ENCODE measurements around the gene WDR70.
"Not testable (repeated sequence)": the region's sequence is repeated elsewhere in the genome, so short reads cannot be mapped to it uniquely, and the experiment has no call there.

Gene WDR70

DNA sequence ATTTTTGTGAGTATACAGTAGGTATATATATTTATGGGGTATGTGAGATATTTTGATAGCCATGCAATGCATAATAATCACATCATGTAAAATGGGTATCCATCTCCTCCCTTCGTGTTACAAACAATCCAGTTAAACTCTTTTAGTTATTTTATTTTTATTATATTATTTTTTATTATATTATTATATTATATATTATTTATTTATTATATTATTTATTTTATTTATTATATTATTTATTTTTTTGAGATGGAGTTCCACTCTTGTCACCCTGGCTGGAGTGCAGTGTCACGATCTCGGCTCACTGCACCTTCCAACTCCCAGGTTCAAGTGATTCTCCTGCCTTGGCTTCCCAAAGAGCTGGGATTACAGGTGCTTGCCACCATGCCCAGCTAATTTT lies 138.6 kb downstream of the WDR70 start:
- DNase-seq (ENCODE audit: low read depth), result no peak

DNA sequence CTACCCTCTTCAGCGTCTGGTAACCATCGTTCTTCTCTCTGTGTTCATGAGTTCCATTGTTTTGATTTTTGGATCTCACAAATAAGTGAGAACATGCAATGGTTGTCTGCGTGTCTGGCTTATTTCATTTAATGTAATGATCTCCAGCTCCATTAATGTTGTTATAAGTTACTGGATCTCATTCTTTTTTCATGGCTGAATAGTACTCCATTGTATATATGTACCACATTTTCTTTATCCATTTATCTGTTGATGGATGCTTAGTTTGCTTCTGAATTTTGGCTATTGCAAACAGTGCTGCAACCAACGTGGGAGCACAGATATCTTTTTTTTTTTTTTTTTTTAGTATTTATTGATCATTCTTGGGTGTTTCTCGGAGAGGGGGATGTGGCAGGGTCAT lies 139.2 kb downstream of the WDR70 start:
- not testable (repeated sequence) for DNase-seq (ENCODE audit: low read depth)

DNA sequence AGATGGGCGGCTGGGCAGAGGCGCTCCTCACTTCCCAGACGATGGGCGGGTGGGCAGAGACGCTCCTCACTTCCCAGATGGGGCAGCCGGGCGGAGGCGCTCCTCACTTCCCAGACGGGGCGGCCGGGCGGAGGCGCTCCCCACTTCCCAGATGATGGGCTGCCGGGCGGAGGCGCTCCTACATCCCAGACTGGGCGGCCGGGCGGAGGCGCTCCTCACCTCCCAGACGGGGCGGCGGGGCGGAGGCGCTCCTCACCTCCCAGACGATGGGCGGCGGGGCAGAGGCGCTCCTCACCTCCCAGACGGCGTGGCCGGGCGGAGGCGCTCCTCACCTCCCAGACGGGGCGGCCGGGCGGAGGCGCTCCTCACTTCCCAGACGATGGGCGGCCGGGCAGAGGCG lies 140.2 kb downstream of the WDR70 start:
- no peak for DNase-seq (ENCODE audit: low read depth)

- no peak for DNase-seq (ENCODE audit: low read depth)
These were observed 140.7 kb downstream of the WDR70 start for GRCh38 chr5:37519807-37520206.

GRCh38 chr5:37520811-37521210 lies 141.7 kb downstream of the WDR70 start:
- no peak for DNase-seq (ENCODE audit: low read depth)

GRCh38 chr5:37532976-37533740 lies 154.0 kb downstream of the WDR70 start:
- DNase-seq (ENCODE audit: low read depth), result no peak

DNA sequence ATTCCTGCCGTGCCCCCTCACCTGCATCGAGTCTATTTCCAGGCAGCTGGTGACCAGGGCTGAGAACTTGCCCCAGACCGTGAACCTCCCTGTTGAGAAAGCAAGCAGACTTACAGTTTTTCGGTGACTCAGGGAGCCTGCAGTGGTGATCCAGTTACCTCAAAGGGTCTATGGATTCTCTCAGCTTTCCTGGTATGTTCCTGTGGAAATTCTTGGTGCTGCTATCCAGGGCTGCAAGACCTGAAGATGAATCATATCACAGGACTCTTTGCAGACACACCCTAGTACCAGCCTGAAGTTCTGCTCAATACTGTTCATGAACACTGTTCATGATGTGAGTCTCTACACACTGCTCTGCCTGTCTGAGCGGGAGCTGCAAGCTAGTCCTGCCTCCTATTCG lies 154.7 kb downstream of the WDR70 start:
- DNase-seq (ENCODE audit: low read depth), result no peak

GRCh38 chr5:37539459-37539858 lies 160.3 kb downstream of the WDR70 start:
- no peak for DNase-seq (ENCODE audit: low read depth)

GRCh38 chr5:37543216-37543615 lies 164.1 kb downstream of the WDR70 start:
- no peak for DNase-seq (ENCODE audit: low read depth)

GRCh38 chr5:37549411-37549810 lies 170.3 kb downstream of the WDR70 start:
- DNase-seq (ENCODE audit: low read depth), result no peak

- no peak for DNase-seq (ENCODE audit: low read depth)
These were observed 173.0 kb downstream of the WDR70 start for GRCh38 chr5:37552161-37552560.

DNA sequence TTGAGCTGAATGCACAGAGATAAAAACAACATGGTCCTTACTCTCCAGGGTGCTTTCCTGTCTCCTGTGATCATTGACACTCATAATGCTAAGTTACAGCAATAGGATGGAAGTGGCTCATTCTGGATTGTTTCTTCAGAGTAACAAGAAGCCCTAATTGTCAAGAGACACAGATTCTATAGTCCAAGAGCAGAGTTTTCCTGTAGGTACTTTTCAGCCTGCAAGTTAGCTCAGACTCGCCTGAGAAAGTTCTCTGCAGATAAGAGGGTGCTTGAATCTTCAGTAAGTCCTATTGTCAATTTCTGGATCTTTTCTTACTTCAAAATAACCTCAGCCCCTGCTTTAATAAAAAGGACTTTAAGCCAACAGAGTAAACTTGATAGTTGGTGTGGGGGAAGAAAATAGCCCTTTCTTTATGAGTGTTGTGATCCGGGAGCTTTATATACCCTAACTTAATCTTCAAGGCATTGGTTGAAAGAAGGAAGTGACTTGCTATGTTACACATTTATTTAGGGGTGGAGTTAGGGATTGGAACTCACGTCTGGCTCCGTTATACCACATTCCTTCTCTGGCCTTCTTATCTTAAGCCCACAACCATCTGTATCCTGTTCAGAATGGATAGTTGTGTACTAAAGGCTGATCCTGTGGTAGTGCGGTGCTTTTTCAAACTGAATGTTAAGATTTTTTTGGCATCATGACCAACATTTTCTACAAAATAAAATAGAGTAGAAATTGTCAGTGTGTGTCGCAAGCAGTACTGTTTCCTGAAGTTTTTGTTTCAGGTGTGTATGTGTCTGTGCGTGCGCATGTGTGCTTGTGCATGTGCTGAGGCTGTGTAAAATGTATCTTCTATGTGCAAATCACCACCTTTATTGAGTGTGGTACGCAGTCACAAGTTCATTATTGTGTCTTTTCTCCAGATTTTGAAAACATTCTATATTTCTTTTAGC lies 173.9 kb downstream of the WDR70 start:
- no peak for DNase-seq (ENCODE audit: low read depth)

- DNase-seq (ENCODE audit: low read depth), result peak; percentile 18
These were observed 174.7 kb downstream of the WDR70 start for GRCh38 chr5:37553720-37554404.

- no peak for DNase-seq (ENCODE audit: low read depth)
These were observed 175.3 kb downstream of the WDR70 start for GRCh38 chr5:37554405-37554739.

DNA sequence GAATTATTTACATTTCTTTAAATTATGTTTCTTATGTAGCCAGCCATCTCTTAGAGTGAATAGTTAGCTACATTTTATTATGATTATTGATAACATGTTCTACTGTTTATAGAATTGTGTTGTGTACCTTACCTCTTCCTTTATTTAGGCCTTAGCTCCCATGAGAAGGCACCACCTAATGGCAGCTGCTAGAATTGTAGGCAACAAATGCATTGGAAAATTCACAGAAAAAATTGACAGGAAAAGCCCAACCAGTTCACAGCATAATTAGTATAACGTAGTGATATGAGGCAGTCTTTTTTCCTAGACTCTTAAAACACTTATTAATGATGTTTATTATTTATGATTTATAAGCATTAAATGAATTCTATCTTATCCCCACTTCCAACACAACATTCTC lies 175.8 kb downstream of the WDR70 start:
- no peak for DNase-seq (ENCODE audit: low read depth)

GRCh38 chr5:37557734-37558293 lies 178.7 kb downstream of the WDR70 start:
- no peak for DNase-seq (ENCODE audit: low read depth)

- no peak for DNase-seq (ENCODE audit: low read depth)
These were observed 186.0 kb downstream of the WDR70 start for GRCh38 chr5:37565062-37565670.

GRCh38 chr5:37567566-37567965 lies 188.4 kb downstream of the WDR70 start:
- DNase-seq (ENCODE audit: low read depth), result no peak

GRCh38 chr5:37568018-37568753 lies 189.1 kb downstream of the WDR70 start:
- no peak for DNase-seq (ENCODE audit: low read depth)

DNA sequence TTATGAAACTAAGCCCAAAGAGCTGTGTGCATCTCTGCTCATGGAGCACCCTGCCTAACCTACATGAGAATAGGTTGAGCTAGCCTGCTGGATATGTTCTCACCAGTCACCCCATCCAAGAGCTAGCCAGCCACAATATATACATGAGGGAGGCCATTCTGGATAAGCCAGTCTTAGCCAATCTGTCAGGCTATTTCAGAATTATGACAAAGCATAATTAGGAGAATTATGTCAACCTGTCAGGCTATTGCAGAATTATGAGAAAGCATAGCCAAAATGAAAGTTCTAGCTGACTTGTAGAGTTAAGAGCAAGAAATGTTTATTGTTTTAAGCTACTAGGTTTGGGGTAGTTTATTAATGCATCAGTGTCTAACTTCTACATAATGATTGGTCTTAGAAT lies 189.8 kb downstream of the WDR70 start:
- DNase-seq (ENCODE audit: low read depth), result no peak

- no peak for DNase-seq (ENCODE audit: low read depth)
These were observed 190.3 kb downstream of the WDR70 start for GRCh38 chr5:37569466-37569865.
